GM23338 (cell line): Measurements from ENCODE around the gene TOM1. TPM values are rescaled to one million over a fixed set of nuclear protein-coding genes. Genes with fewer than 3 reads are reported as not detected.
A peak's percentile ranks its signal among the peaks of the same experiment; 100 is the strongest.

Source experiments
- ATAC-seq: fragments of 200-7000 bp; cut with Tn5 transposase; 3 replicates; pipeline ENCODE4 v1.9.1; 2020
- DNase-seq: peaks from one replicate; pipeline ENCODE4 v3.0.0-alpha.2; 2015; ENCODE audit warnings: low spot score
- H2AFZ ChIP-seq: fragments of 200-600 bp; sonication (generic); 2 replicates; pipeline ENCODE4 v1.8.0; 2016; ENCODE audit warnings: antibody characterized with exemption, mild to moderate bottlenecking, moderate library complexity
- H3F3A ChIP-seq: fragments of 200-600 bp; sonication (generic); replicated peaks from 2 replicates; pipeline ENCODE4 v1.8.0; 2017; ENCODE audit warnings: antibody characterized with exemption, mixed run types, low read depth
- H3K27ac ChIP-seq: fragments of 200-600 bp; sonication (generic); 2 replicates; pipeline ENCODE4 v1.6.1; 2016; ENCODE audit warnings: low read depth
- H3K27me3 ChIP-seq: fragments of 200-600 bp; sonication (generic); 2 replicates; pipeline ENCODE4 v1.8.0; 2016; ENCODE audit warnings: mild to moderate bottlenecking, mixed run types, moderate library complexity; ENCODE audit not compliant: insufficient read depth
- H3K36me3 ChIP-seq: fragments of 200-600 bp; sonication (generic); 2 replicates; pipeline ENCODE4 v1.8.0; 2016; ENCODE audit warnings: mild to moderate bottlenecking; ENCODE audit not compliant: insufficient read depth
- H3K4me1 ChIP-seq: fragments of 200-600 bp; sonication (generic); 2 replicates; pipeline ENCODE4 v1.8.0; 2016; ENCODE audit warnings: mild to moderate bottlenecking, moderate library complexity; ENCODE audit not compliant: insufficient read depth
- H3K4me2 ChIP-seq: fragments of 200-600 bp; sonication (generic); 2 replicates; pipeline ENCODE4 v1.7.1; 2017; ENCODE audit warnings: mixed run types
- H3K4me3 ChIP-seq: fragments of 200-600 bp; sonication (generic); 2 replicates; pipeline ENCODE4 v1.6.1; 2016; ENCODE audit warnings: mixed run types
- H3K79me2 ChIP-seq: fragments of 200-600 bp; sonication (generic); replicated peaks from 2 replicates; pipeline ENCODE4 v1.8.0; 2017; ENCODE audit warnings: mild to moderate bottlenecking; ENCODE audit not compliant: insufficient read depth
- H3K9me2 ChIP-seq: fragments of 200-600 bp; sonication (generic); 2 replicates; pipeline ENCODE4 v1.8.0; 2017; ENCODE audit not compliant: insufficient read depth
- H4K20me1 ChIP-seq: fragments of 200-600 bp; sonication (generic); replicated peaks from 2 replicates; pipeline ENCODE4 v1.8.0; 2017; ENCODE audit warnings: mild to moderate bottlenecking; ENCODE audit not compliant: insufficient read depth
- H3K27ac Mint-ChIP-seq: 2 replicates; pipeline ENCODE4 v1.8.0; 2020; ENCODE audit warnings: inconsistent platforms, mild to moderate bottlenecking, moderate library complexity, mixed read lengths
- H3K27me3 Mint-ChIP-seq: 3 replicates; pipeline ENCODE4 v1.8.0; 2022; ENCODE audit warnings: low read depth, mild to moderate bottlenecking, moderate library complexity, mixed read lengths, inconsistent platforms; ENCODE audit not compliant: insufficient read depth, poor library complexity
- H3K36me3 Mint-ChIP-seq: 3 replicates; pipeline ENCODE4 v1.8.0; 2021; ENCODE audit warnings: low read depth, mild to moderate bottlenecking, inconsistent platforms, moderate library complexity, mixed read lengths
- H3K4me1 Mint-ChIP-seq: 3 replicates; pipeline ENCODE4 v1.8.0; 2020; ENCODE audit warnings: mild to moderate bottlenecking, inconsistent platforms, mixed read lengths
- H3K4me3 Mint-ChIP-seq: 3 replicates; pipeline ENCODE4 v1.8.0; 2021; ENCODE audit warnings: moderate library complexity, mild to moderate bottlenecking, inconsistent platforms, mixed read lengths
- H3K9me3 Mint-ChIP-seq: 3 replicates; pipeline ENCODE4 v1.8.0; 2020; ENCODE audit warnings: moderate library complexity, mild to moderate bottlenecking, inconsistent platforms, mixed read lengths
- CREB1 ChIP-seq: fragments of 250-450 bp; sonication (Bioruptor Pico); IDR thresholded peaks from 2 replicates; pipeline ENCODE4 v1.5.0; 2020; ENCODE audit warnings: low read depth, mild to moderate bottlenecking, moderate library complexity
- CTCF ChIP-seq, 2 experiments: fragments of 200-600 bp in 1 of 2; sonication (generic) in 1 of 2; conservative IDR thresholded peaks; 2 replicates each; pipeline versions ENCODE4 v1.5.1 to v1.6.1; 2016 to 2017; ENCODE audit warnings: antibody characterized with exemption in 2 of 2, low read depth in 2 of 2, mild to moderate bottlenecking in 2 of 2, moderate library complexity in 1 of 2
- EZH2 ChIP-seq: fragments of 200-600 bp; sonication (generic); IDR thresholded peaks from one replicate; pipeline ENCODE4 v1.8.0; 2017; ENCODE audit warnings: antibody characterized with exemption, mild to moderate bottlenecking, low read depth; ENCODE audit not compliant: unreplicated experiment
- EZH2phosphoT487 ChIP-seq: fragments of 200-600 bp; sonication (generic); IDR thresholded peaks from one replicate; pipeline ENCODE4 v1.8.1; 2018; ENCODE audit warnings: antibody characterized with exemption; ENCODE audit not compliant: unreplicated experiment
- JUNB ChIP-seq: IDR thresholded peaks from one replicate; pipeline ENCODE4 v1.6.1; 2016; ENCODE audit warnings: antibody characterized with exemption; ENCODE audit not compliant: unreplicated experiment
- NANOG ChIP-seq: IDR thresholded peaks from 2 replicates; pipeline ENCODE4 v1.6.1; 2016; ENCODE audit warnings: antibody characterized with exemption, borderline replicate concordance
- POLR2AphosphoS5 ChIP-seq: IDR thresholded peaks from 2 replicates; pipeline ENCODE4 v1.6.1; 2016; ENCODE audit warnings: antibody characterized with exemption, low read depth
- STAT1 ChIP-seq: IDR thresholded peaks from one replicate; pipeline ENCODE4 v1.6.1; 2016; ENCODE audit warnings: antibody characterized with exemption; ENCODE audit not compliant: unreplicated experiment
- ZNF114 ChIP-seq: fragments of 250-450 bp; sonication (Bioruptor Pico); IDR thresholded peaks from 2 replicates; pipeline ENCODE4 v1.5.0; 2020; ENCODE audit warnings: mild to moderate bottlenecking, moderate library complexity
- ZNF331 ChIP-seq: fragments of 250-450 bp; sonication (Bioruptor Pico); IDR thresholded peaks from 2 replicates; pipeline ENCODE4 v1.5.0; 2020; ENCODE audit warnings: low read depth, mild to moderate bottlenecking, moderate library complexity
- polyA plus RNA-seq: library from polyadenylated mRNA; unstranded; fragments of >200 nt; fragmentation: Nextera tagmentation; extraction: Ambion mirVana; gene quantifications from 2 replicates; pipeline ENCODE4 v1.2.1, GENCODE V29; 2016
- total RNA-seq: library from RNA; depleted of rRNA; stranded (reverse); fragments of >200 nt; shearing (Covaris generic); gene quantifications from 2 replicates; pipeline ENCODE4 v1.2.3, GENCODE V29; 2014
- TF ChIP-seq, protein P1 (sequence below): IDR thresholded peaks from 2 replicates; pipeline ENCODE4 v1.6.1; 2016; ENCODE audit warnings: antibody characterized with exemption
- TF ChIP-seq, protein P2 (sequence below): IDR thresholded peaks from one replicate; pipeline ENCODE4 v1.6.1; 2018; ENCODE audit warnings: antibody characterized with exemption; ENCODE audit not compliant: unreplicated experiment
- TF ChIP-seq, protein P3 (sequence below): fragments of 250-450 bp; sonication (Bioruptor Pico); IDR thresholded peaks from 2 replicates; pipeline ENCODE4 v1.5.0; 2020; ENCODE audit warnings: mild to moderate bottlenecking, moderate library complexity

The TOM1 gene
- total and polyA plus RNA-seq, 2 experiments from 2014 or later: 10.9 to 17.8 TPM

DNA sequence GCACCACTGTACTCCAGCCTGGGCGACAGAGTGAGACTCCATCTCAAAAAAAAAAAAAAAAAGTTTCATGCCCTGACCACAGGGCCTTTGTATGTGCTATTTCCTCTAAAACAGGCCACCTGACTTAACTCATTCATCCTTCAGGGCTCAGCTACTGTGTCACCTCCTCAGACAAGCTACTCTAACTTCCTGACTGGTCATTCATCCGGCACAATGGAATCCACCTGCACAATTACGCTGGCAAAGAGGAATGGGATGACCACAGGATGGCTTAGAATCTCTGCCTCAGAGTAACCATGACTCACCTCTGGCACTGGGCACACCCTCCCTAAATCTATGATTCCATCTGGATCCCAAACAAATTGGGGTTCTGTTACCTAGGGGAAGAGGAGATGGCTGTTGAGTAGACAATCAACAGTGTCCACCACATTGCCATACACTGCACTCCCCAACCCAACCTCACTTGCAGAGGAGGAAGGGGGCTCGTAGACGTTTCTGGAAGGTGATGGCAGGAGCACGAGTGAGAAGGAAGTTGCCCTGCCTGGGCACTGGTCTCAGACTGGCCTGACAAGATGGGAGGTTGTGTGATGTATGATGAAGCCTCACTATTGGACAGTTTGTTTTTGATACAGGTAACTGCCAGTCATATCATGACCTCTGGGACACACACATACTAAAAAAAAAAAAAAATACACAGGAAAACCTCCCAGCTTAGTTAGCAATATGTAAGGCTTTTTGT lies 58.4 kb downstream of the TOM1 start (continued):
- TF ChIP-seq, protein P1, sequence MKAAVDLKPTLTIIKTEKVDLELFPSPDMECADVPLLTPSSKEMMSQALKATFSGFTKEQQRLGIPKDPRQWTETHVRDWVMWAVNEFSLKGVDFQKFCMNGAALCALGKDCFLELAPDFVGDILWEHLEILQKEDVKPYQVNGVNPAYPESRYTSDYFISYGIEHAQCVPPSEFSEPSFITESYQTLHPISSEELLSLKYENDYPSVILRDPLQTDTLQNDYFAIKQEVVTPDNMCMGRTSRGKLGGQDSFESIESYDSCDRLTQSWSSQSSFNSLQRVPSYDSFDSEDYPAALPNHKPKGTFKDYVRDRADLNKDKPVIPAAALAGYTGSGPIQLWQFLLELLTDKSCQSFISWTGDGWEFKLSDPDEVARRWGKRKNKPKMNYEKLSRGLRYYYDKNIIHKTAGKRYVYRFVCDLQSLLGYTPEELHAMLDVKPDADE: no peak
- no peak for TF ChIP-seq NANOG
- TF ChIP-seq, protein P2, sequence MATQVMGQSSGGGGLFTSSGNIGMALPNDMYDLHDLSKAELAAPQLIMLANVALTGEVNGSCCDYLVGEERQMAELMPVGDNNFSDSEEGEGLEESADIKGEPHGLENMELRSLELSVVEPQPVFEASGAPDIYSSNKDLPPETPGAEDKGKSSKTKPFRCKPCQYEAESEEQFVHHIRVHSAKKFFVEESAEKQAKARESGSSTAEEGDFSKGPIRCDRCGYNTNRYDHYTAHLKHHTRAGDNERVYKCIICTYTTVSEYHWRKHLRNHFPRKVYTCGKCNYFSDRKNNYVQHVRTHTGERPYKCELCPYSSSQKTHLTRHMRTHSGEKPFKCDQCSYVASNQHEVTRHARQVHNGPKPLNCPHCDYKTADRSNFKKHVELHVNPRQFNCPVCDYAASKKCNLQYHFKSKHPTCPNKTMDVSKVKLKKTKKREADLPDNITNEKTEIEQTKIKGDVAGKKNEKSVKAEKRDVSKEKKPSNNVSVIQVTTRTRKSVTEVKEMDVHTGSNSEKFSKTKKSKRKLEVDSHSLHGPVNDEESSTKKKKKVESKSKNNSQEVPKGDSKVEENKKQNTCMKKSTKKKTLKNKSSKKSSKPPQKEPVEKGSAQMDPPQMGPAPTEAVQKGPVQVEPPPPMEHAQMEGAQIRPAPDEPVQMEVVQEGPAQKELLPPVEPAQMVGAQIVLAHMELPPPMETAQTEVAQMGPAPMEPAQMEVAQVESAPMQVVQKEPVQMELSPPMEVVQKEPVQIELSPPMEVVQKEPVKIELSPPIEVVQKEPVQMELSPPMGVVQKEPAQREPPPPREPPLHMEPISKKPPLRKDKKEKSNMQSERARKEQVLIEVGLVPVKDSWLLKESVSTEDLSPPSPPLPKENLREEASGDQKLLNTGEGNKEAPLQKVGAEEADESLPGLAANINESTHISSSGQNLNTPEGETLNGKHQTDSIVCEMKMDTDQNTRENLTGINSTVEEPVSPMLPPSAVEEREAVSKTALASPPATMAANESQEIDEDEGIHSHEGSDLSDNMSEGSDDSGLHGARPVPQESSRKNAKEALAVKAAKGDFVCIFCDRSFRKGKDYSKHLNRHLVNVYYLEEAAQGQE: no peak
- TF ChIP-seq ZNF114 (CRISPR knock-in tag): no peak
- no peak for TF ChIP-seq EZH2phosphoT487
- no peak for TF ChIP-seq JUNB
- TF ChIP-seq POLR2AphosphoS5: no peak
- TF ChIP-seq CREB1 (CRISPR knock-in tag): no peak
- TF ChIP-seq ZNF331: no peak
- no peak for TF ChIP-seq CTCF (conservative IDR thresholded peaks at IDR 0.05; ENCODE audit: low read depth in 2 of 2)
- no peak for TF ChIP-seq STAT1
- TF ChIP-seq EZH2: no peak

DNA sequence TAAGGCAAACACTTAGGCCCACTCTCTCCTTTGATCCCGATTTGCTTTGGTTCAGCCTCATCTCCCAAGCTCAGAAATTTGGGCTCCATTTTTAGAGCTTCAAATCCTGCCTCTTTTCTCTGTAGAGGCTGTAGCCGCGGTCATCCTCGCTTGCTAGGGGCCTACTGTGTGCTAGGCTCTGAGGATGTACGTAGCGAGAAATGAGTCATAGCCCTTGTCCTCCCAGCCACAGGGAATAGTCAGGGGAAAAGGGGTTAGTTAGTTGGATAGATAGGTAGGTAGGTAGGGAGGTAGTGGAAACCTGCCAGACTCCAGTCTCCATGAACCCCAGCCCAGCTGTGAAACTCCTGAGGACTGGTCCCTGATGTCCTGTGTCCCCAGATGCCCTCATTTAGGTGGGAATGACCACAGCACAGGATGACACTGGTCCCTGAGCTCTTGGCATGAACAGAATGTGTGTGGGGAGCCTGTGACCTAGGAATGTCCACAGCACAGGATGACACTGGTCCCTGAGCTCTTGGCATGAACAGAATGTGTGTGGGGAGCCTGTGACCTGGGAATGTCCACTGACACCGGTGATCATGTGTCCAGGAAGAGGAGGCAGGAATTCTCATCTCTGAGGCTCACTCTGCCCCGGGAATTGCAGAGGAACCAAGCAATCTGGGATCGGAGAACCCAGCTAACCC lies 59.8 kb downstream of the TOM1 start:
- Histone ChIP-seq H3K4me2 (no peak overlapping the region), H3K4me1 (no peaks in the 10 kb centered on the region), H2AFZ (0 out of 2 replicates have a peak overlapping the region, but pooled peaks have one; percentile 7), H3K36me3 (no peaks in the 10 kb centered on the region), H3K79me2 (no peaks in the 10 kb centered on the region), H4K20me1 (no peaks in the 10 kb centered on the region), H3K9me2 (no peaks in the 10 kb centered on the region), H3K27ac (no peak overlapping the region), H3K27me3 (no peaks in the 10 kb centered on the region), H3F3A (no peaks in the 10 kb centered on the region), H3K4me3 (no peak overlapping the region)
- Mint-ChIP-seq H3K4me1 (no peaks in the 10 kb centered on the region), H3K9me3 (no peaks in the 10 kb centered on the region; the same call in 2 of the 3 replicates), H3K36me3 (no peaks in the 10 kb centered on the region), H3K27me3 (peaks cover 10% of the 10 kb centered on the region), H3K4me3 (no peak overlapping the region), H3K27ac (no peak overlapping the region)
- TF ChIP-seq, protein P3, sequence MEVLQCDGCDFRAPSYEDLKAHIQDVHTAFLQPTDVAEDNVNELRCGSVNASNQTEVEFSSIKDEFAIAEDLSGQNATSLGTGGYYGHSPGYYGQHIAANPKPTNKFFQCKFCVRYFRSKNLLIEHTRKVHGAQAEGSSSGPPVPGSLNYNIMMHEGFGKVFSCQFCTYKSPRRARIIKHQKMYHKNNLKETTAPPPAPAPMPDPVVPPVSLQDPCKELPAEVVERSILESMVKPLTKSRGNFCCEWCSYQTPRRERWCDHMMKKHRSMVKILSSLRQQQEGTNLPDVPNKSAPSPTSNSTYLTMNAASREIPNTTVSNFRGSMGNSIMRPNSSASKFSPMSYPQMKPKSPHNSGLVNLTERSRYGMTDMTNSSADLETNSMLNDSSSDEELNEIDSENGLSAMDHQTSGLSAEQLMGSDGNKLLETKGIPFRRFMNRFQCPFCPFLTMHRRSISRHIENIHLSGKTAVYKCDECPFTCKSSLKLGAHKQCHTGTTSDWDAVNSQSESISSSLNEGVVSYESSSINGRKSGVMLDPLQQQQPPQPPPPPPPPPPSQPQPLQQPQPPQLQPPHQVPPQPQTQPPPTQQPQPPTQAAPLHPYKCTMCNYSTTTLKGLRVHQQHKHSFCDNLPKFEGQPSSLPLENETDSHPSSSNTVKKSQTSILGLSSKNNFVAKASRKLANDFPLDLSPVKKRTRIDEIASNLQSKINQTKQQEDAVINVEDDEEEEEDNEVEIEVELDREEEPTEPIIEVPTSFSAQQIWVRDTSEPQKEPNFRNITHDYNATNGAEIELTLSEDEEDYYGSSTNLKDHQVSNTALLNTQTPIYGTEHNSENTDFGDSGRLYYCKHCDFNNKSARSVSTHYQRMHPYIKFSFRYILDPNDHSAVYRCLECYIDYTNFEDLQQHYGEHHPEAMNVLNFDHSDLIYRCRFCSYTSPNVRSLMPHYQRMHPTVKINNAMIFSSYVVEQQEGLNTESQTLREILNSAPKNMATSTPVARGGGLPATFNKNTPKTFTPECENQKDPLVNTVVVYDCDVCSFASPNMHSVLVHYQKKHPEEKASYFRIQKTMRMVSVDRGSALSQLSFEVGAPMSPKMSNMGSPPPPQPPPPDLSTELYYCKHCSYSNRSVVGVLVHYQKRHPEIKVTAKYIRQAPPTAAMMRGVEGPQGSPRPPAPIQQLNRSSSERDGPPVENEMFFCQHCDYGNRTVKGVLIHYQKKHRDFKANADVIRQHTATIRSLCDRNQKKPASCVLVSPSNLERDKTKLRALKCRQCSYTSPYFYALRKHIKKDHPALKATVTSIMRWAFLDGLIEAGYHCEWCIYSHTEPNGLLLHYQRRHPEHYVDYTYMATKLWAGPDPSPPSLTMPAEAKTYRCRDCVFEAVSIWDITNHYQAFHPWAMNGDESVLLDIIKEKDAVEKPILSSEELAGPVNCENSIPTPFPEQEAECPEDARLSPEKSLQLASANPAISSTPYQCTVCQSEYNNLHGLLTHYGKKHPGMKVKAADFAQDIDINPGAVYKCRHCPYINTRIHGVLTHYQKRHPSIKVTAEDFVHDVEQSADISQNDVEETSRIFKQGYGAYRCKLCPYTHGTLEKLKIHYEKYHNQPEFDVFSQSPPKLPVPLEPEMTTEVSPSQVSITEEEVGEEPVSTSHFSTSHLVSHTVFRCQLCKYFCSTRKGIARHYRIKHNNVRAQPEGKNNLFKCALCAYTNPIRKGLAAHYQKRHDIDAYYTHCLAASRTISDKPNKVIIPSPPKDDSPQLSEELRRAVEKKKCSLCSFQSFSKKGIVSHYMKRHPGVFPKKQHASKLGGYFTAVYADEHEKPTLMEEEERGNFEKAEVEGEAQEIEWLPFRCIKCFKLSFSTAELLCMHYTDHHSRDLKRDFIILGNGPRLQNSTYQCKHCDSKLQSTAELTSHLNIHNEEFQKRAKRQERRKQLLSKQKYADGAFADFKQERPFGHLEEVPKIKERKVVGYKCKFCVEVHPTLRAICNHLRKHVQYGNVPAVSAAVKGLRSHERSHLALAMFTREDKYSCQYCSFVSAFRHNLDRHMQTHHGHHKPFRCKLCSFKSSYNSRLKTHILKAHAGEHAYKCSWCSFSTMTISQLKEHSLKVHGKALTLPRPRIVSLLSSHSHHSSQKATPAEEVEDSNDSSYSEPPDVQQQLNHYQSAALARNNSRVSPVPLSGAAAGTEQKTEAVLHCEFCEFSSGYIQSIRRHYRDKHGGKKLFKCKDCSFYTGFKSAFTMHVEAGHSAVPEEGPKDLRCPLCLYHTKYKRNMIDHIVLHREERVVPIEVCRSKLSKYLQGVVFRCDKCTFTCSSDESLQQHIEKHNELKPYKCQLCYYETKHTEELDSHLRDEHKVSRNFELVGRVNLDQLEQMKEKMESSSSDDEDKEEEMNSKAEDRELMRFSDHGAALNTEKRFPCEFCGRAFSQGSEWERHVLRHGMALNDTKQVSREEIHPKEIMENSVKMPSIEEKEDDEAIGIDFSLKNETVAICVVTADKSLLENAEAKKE: no peak
- DNase-seq (no peak), ATAC-seq (no peak)
